Kidney tubule cell (primary cell): ENCODE data around the gene OR10V1.
"Not testable (repeated sequence)": the region's sequence is repeated elsewhere in the genome, so short reads cannot be mapped to it uniquely, and the experiment has no call there.

ENCODE experiments used
- DNase-seq: peaks from one replicate; pipeline ENCODE4 v3.0.0-alpha.2; 2018; ENCODE audit warnings: low spot score

OR10V1 gene

DNA sequence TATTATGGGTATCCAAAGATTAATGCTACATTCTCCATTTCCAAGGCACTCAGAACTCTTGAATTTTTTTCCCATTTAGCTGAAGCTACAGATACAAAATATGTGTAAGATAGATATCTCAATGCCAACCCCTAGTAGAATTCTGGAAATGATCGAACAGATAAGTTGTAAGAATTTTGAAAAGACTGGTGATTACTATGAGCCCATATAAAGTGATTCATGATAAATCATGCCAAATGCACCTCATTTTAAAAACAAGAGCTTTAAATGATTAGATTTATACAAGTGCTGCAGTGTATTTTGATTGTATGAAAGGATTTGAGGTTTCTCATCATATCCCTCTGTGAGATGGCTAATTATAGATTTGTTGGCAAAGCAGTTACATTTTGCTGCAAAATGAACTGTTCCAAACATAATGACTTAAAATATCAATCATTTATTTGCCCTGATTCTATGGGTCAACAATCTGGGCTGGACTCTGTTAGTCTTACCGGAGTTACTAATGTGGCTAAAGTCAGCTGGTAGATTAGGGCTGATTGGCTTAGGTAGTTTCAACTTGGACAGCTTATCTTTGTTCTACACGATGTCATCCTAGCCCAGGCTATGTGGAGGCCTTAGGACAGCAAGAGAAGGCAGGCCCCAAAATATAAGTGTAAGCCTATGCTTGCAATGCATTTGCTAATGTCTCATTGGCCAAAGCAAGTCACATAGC, 3.4 kb downstream of the OR10V1 start:
- peak; percentile 45 for DNase-seq

DNA sequence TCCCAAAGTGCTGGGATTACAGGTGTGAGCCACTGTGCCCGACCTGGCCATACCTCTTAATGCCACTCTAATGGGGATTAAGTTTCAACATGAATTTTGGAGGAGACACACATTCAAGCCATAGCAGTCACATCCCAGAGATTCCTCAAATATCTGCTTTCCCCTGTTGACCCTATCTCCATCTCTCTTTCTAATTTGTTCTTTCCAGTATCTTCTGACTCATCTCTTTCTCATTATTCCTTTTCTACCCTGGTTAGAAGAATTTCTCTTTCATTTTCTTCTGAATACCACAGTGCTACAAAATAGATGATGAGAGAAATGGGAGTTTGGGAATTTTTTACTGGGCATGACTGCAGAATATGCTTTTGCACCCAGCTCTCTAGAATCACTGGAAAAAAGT, 5.1 kb downstream of the OR10V1 start:
- DNase-seq: peak; percentile 22

DNA sequence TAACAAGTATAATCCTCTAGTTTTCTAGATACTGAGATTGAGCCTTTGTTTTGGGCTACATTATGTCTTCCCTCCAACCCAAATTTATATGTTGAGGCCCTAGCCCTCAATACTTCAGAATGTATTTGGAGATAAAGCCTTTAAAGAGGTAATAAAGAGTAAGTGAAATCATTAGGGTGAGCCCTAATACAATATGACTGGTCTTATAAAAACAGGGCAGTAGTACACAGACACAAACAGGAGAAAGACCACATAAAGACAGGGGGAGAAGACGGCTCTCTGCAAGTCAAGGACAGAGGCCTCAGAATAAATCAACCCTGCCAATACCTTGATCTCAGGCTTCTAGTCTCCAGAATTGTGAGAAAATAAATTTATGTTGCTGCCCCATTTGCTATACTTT, 6.3 kb downstream of the OR10V1 start:
- DNase-seq: no peak

DNA sequence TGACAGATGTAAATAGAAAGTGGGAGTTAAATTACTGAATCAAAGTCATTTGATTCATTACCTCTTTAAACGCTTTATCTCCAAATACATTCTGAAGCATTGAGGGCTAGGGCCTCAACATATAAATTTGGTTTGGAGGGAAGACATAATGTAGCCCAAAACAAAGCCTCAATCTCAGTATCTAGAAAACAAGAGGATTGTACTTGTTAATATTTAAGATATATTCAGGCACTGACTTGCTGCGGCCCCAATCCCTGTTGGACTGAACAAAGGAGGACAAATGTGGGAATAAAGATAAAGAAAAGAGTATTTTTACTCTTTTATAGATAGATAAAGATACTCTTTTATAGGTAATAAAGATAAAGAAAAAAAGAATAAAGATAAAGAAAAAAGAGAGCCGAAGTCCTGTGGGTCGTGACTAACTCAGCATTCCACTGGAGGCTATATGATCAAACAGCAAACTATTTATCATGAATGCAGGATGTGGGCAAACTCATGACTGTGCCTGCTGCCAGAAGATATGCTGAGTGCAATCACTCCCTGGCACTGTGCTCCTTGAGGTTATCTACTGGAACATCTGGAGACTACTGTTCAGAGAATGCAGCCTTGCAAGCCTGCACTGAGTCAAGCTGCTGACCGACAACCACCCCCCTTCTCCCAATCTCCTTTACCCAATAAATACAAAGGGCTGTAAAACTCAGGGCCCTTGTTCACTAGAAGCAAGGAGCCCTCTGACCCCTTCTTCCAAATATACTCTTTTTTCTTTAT, 6.9 kb downstream of the OR10V1 start:
- DNase-seq: peak; percentile 95

DNA sequence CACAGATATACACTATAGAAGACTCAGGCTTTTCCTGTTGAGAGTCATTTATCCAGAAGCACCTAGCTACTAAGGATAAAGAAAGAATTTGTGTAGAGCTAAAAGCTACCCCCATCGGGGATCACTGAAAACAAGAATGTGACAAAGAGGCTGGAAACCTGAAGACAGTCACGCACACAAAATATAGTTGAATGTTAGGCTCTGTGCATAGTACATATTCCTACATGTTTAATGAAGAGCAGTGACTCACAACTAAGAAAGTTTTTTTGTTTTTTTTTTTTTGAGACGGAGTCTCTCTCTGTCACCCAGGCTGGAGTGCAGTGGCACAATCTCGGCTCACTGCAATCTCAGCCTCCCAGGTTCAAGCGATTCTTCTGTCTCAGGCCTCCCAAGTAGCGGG, 8.4 kb downstream of the OR10V1 start:
- DNase-seq: no peak

DNA sequence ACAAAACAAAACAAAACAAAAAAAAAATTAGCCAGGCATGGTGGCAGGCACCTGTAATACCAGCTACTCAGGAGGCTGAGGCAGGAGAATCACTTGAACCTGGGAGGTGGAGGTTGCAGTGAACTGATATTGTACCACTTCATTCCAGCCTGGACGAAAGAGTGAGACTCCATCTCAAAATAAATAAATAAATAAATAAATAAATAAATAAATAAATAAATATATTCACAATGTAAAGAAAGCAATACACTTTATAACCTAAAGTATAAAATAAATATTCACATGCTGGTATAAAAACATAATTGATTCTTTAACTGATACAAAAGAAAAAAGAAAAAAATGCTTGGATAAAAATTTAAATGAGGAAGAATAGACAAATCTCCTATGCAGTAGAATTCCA, 10.1 kb downstream of the OR10V1 start:
- not testable (repeated sequence) for DNase-seq

DNA sequence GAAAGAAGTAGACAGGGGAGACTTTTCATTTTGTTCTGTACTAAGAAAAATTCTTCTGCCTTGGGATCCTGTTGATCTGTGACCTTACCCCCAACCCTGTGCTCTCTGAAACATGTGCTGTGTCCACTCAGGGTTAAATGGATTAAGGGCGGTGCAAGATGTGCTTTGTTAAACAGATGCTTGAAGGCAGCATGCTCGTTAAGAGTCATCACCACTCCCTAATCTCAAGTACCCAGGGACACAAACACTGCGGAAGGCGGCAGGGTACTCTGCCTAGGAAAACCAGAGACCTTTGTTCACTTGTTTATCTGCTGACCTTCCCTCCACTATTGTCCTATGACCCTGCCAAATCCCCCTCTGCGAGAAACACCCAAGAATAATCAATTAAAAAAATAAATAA, 13.5 kb downstream of the OR10V1 start:
- DNase-seq: not testable (repeated sequence)

DNA sequence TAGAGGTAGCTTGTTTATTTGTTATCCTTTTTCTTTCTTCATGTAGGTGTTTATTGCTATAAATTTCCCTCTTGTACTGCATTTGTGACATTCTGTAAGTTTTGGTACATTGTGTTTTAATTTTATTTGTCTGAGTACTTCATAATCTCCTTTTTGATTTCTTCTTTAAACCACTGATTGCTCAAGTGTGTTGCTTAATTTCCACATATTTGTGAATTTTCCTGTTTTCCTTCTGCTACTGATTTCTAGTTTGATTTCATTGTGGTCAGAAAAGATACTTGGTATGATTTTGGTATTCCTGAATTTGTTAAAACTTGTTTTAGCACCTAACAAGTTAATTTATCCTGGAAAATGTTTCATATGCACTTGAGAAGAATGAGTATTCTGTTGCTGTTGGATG, 15.1 kb downstream of the OR10V1 start:
- no peak for DNase-seq

DNA sequence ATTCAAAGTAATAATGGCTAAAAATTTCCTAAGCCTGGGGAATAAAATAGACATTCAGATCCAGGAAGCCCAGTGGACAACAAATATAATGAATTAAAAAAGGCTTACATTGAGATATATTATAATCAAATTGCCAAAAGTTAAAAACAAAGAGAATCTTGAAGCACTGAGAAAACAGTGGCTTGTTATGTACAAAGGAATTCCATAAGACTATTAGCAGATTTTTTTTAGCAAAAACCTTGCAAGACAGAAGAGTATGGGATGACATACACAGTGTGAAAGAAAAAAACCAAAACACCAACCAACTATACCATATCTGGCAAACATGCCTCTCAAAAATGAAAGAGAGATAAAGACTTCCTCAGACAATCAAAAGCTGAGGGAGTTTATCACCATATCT, 20.7 kb downstream of the OR10V1 start:
- no peak for DNase-seq

DNA sequence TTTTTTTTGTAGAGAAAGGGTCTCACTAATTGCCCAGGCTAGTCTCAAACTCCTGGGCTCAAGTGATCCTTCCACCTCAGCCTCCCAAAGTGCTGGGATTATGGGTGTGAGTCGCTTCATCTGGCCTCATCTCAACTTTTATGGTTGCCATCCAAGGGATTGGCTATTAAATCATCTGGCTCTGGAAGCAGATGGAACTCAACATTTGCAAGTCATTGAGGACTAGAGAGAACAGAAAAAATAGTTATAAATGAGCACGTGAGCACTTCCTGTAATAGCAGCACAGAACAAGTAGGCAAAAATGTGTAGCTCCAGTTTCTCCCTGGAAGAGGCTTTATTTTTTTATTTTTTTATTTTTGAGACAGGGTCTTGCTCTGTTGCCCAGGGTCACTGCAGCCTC, 22.5 kb downstream of the OR10V1 start:
- DNase-seq: no peak

DNA sequence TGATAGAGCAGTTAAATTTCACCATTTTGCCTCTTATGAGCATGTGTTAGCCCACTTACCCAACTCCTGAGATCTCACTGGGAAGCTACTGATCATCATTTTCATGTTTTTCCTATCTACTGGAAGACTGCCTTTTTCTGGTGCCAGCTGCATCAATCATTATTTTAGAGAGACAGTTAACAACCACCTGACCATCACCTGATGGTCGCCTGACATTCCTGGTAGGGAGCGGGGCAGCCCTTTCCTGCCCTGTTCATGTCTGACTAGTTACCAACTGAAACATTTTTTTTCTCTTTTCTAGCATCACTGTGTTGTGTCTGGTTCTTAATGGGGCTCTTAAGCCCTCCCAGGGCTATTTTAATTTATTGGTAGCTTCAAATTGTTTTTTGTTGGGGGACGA, 24.6 kb downstream of the OR10V1 start:
- peak; percentile 37 for DNase-seq

DNA sequence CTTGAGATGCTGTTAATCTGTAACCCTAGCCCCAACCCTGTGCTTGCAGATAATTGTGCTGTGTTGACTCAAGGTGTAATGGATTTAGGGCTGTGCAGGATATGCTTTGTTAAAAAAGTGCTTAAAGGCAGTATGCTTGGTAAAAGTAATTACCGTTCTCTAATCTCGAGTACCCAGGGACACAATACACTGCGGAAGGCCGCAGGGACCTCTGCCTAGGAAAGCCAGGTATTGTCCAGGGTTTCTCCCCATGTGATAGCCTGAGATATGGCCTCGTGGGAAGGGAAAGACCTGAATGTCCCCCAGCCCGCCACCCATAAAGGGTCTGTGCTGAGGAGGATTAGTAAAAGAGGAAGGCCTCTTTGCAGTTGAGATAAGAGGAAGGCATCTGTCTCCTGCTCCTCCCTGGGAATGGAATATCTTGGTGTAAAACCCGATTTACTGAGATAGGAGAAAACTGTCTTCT, 32.4 kb downstream of the OR10V1 start:
- not testable (repeated sequence) for DNase-seq

DNA sequence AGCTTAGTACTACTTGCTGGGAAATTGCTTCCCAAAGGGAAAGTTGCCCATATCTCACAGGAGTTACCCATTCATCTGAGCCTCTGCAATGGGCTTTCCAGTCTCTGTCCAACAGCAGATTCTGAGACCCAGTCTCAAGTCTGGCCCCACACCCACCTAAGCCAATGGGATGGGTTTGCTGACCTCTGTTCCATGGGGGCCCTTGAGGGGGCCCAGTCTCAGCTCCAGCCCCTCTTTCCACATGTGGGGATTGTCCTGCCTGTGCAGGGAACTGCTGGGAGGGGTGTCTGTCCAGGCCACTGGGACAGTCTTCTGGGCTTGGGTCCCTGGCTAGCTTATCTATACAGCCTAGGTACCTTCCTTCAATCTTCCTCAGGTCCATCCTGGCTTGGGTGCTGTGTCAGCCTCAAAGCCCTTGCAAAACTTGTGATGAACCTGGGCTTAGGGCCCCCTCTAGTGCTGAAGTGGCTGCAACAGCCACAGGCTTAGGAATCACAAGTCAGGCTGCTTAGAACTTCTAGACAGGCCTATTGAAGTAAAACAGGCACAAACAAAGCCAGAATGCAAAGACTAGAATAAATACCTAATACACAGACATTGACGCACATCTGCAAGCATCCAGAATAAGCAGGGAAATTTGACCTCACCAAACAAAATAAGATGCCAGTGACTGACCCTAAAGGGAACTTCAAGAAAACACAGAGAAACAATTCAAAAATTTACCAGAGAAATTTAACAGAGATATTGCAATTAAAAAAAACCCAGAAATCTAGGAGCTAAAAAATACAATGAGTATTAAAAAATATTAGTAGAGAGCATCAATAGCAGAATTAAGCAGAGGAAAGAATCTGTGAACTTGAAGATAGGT, 33.1 kb downstream of the OR10V1 start:
- DNase-seq: peak; percentile 83

DNA sequence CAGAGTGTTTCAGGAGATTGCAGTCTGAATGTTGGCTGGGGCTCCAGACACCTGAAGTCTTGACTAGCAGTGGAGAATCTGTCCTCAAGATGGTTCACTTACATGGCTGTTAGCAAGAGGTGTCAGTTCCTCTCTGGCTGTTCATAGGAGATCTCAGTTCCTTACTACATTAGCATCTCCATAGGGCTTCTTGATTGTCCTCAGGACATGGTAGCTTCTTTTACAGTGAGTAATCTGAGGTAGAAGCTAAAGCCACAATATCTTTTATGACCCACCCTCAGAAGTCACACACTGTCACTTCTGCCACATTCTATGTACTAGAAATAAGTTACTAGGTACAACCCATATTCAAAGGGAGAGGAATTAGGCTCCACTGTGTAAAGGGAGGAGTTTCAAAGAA, 34.3 kb downstream of the OR10V1 start:
- DNase-seq: no peak

DNA sequence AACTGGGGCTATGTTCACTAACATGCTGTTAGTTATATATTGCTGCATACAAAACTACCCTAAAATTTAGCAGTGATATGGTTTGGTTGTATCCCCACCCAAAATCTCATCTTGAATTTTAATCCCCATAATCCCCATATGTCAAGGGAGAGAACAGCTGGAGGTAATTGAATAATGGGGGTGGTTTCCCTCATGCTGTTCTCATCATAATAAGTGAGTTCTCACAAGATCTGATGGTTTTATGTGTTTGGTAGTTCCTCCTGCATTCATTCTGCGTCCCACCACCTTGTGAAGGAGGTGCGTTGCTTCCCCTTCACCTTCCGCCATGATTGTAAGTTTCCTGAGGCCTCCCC, 34.9 kb downstream of the OR10V1 start:
- no peak for DNase-seq

DNA sequence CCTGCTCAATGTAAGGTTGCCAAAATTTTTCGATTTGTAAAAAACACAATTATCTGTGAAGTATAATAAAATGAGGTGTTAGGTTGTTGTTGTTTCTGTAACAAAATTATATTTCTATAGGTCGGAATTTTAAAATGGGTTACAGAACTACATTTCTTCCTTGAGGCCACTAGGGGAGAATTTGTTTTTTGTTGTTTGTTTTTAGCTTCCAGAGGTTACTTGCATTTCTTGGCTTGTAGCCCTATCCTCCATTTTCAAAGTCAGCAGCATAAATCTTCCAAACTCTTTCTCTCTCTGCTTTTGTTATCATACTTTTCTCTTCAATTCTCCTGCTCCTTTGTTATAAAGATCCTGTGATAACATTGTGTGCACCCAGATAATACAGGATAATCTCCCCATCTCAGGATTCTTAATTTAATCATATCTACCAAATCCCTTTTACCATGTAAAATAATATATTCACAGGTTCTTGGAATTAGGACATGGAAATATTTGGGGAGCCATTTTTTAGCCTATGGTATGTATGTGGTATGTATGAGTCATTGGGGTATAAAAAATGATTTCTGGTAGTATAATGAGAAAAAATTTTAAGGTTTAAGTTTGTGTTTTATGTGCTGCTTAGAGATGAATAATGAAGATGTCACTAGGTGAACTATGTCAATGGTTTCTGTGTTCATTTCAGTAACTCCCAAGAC, 35.4 kb downstream of the OR10V1 start:
- DNase-seq: no peak

DNA sequence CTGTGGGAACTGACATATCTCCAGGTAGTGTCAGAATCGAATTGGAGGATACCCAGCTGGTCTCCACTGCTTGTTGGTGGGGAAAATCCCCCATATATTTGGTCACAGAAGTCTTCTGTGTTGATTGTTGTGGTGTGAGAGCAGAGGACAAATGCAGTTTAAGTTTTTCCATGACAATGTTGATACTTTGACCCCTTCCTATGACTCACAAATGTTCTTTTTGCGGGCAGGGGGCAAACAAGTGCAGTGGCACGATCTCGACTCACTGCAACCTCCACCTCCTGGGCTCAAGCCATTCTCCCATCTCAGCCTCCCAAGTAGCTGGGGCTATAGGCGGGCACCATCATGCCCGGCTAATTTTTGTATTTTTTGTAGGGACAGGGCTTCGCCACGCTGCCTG, 37.4 kb downstream of the OR10V1 start:
- DNase-seq: no peak

DNA sequence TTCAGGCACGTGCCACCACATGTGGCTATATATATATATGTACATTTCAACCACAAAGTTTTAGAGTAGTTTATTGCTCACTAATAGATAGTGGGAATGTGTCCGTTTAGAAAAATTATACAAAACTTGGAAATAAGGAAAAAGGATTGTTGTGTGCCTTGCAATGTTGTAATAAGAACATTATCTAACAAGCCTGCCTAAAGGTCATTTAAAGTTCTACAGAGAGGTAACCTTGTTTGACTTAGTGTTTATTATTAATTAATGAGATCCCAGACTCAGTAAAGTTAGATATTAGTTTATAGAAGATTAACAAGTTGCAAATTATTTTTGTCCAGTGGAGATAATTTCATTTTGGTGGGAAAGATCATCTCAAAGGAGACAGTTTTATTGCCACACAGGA, 39.4 kb downstream of the OR10V1 start:
- DNase-seq: no peak

DNA sequence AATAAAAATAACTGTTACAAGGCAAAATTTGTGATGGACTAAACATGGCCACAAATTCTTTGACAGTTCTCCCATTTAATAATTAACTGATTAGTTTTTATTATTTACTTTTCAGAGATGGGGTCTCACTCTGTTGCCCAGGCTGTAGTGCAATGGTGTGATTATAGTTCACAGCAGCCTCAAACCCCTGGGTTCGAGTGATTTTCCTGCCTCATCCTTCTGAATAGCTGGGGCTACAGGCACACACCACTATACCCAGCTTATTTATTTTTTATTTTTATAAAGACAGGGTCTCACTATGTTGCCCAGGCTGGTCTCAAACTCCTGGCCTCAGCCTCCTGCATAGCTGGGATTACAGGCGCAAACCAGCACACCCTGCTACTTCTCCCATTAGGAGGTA, 40.4 kb downstream of the OR10V1 start:
- DNase-seq: no peak

DNA sequence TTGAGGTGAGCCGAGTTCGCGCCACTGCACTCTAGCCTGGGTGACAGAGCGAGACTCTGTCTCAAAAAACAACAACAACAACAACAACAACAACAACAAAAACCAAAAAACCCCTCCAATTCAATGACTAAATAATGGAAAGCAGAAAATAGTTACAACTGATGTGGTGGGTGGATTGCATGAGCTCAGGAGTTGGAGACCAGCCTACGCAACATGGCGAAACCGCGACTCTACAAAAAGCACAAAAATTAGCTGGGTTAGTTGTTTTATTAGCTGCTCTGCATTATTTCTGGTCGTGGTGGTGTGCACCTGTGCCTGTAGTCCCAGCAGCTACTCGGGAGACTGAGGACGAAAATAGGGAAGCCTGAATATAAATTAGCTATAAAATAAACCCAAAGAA, 42.2 kb downstream of the OR10V1 start:
- no peak for DNase-seq

DNA sequence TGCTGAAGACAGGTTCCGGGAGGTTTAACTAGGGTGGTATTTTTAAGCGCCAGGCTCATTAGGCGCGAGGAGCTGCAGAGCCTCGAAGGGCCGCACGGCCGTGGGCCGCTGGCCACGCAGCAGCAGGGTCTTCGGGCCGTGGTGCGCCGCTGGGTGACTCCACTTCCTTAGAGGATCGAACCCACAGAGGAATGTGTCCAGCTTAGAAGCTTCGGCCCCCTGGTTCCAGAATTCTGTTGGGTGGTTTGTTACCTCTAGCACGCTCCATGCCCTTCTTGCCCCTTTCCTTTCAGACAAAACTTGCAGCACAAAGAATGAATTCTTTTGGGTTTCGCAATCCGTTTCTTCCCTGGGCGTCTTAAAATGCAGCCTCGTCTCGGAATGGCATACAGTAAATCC, 44.0 kb downstream of the OR10V1 start:
- DNase-seq: no peak

DNA sequence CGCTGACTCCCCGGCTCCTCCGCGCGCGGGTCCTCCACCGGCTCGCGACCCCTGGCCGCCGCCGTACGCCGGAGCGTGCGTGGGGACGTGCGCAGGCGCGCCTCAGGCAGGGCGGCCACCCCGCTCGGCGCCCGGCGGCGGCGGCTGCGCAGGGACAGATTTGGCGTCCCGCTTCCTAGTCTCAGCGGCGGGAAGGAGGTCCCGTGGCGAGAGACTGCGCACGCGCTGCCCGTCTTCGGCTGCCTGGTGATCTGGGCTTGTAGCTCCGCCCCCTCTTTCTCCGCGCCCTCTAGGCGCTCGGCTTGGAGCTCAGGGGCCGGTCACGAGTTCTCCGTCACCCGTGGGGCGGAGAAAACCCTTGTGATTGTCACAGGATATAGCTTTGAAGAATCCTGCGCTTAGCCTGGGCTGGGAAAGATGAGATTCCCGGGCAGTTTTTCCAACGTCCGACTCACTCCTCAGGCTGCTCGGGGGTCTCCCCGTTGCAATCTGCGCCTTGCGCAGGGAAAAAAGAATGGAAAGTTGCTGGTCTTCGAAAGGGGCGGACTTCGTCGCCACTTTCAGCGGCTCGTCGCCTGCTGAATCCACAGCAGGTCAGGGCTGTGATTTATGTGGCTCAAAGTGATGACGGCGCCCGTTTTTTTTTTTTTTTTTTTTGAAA, 44.6 kb downstream of the OR10V1 start, which contains the start of gene PATL1:
PATL1 (minus strand) TSS at position 88 of the 661 bp plus-strand sequence. CDS start 142 bp downstream, outside the sequence.
- DNase-seq: peak; percentile 99
